Brain pericyte (primary cell): ENCODE results near the gene SAV1.
A peak's percentile ranks its signal among the peaks of the same experiment; 100 is the strongest.
"Not testable (repeated sequence)": the region's sequence is repeated elsewhere in the genome, so short reads cannot be mapped to it uniquely, and the experiment has no call there.

Experiments
- DNase-seq: peaks from one replicate; pipeline ENCODE4 v3.0.0-alpha.2; 2012; ENCODE audit warnings: low read depth, low spot score

SAV1 gene

GRCh38 chr14:50667996-50668825, at the start of gene SAV1:
SAV1 (minus strand) TSS chr14:50668306; CDS start chr14:50667967, 339 bp downstream.
- DNase-seq, result peak; percentile 56

GRCh38 chr14:50717811-50718210, 49.7 kb upstream of the SAV1 start:
- no peak for DNase-seq

- DNase-seq, result no peak
Observed at GRCh38 chr14:50714450-50715073, 46.5 kb upstream of the SAV1 start.

- DNase-seq, result no peak
Observed at GRCh38 chr14:50711043-50711442, 42.9 kb upstream of the SAV1 start.

GRCh38 chr14:50705026-50705593, 37.0 kb upstream of the SAV1 start:
- no peak for DNase-seq

GRCh38 chr14:50704454-50705010, 36.4 kb upstream of the SAV1 start:
- no peak for DNase-seq

GRCh38 chr14:50697659-50698290, 29.7 kb upstream of the SAV1 start:
- DNase-seq, result no peak

- DNase-seq, result not testable (repeated sequence)
Observed at GRCh38 chr14:50694260-50694659, 26.2 kb upstream of the SAV1 start.

- DNase-seq, result no peak
Observed at GRCh38 chr14:50688875-50689274, 20.8 kb upstream of the SAV1 start.

GRCh38 chr14:50679674-50680073, 11.6 kb upstream of the SAV1 start:
- DNase-seq, result no peak

- DNase-seq, result no peak
Observed at GRCh38 chr14:50678163-50678562, 10.1 kb upstream of the SAV1 start.

GRCh38 chr14:50677527-50678063, 9.5 kb upstream of the SAV1 start:
- DNase-seq, result no peak

GRCh38 chr14:50676814-50677516, 8.9 kb upstream of the SAV1 start:
- no peak for DNase-seq

GRCh38 chr14:50675597-50675996, 7.5 kb upstream of the SAV1 start:
- no peak for DNase-seq

- DNase-seq, result no peak
Observed at GRCh38 chr14:50670866-50671256, 2.8 kb upstream of the SAV1 start.

GRCh38 chr14:50670196-50670865, 2.2 kb upstream of the SAV1 start:
- DNase-seq, result no peak

GRCh38 chr14:50669441-50669986, 1.4 kb upstream of the SAV1 start:
- no peak for DNase-seq

GRCh38 chr14:50668826-50669143, 679 bp upstream of the SAV1 start:
- no peak for DNase-seq

- no peak for DNase-seq
Observed at GRCh38 chr14:50667684-50667995, 466 bp downstream of the SAV1 start.
